ENCODE results near the gene HDAC4.

Gene HDAC4

GRCh38 chr2:239348563-239349452, 52.0 kb downstream of the HDAC4 start:
- DNase-seq (ENCODE audit: low read depth): no peak

- no peak for DNase-seq (ENCODE audit: low read depth)
Measured at GRCh38 chr2:239346676-239347075, 54.1 kb downstream of the HDAC4 start.

- DNase-seq (ENCODE audit: low read depth): no peak
Measured at GRCh38 chr2:239345251-239345650, 55.6 kb downstream of the HDAC4 start.

- DNase-seq (ENCODE audit: low read depth): no peak
Measured at GRCh38 chr2:239344857-239345216, 56.0 kb downstream of the HDAC4 start.

- no peak for DNase-seq (ENCODE audit: low read depth)
Measured at GRCh38 chr2:239343946-239344856, 56.6 kb downstream of the HDAC4 start.

GRCh38 chr2:239343460-239343859, 57.4 kb downstream of the HDAC4 start:
- DNase-seq (ENCODE audit: low read depth): no peak

GRCh38 chr2:239341840-239342239, 59.0 kb downstream of the HDAC4 start:
- DNase-seq (ENCODE audit: low read depth): no peak

- DNase-seq (ENCODE audit: low read depth): no peak
Measured at GRCh38 chr2:239341146-239341732, 59.6 kb downstream of the HDAC4 start.

- no peak for DNase-seq (ENCODE audit: low read depth)
Measured at GRCh38 chr2:239339726-239340601, 60.9 kb downstream of the HDAC4 start.

GRCh38 chr2:239339241-239339640, 61.6 kb downstream of the HDAC4 start:
- no peak for DNase-seq (ENCODE audit: low read depth)

- DNase-seq (ENCODE audit: low read depth): no peak
Measured at GRCh38 chr2:239337877-239338484, 62.8 kb downstream of the HDAC4 start.

GRCh38 chr2:239337122-239337876, 63.5 kb downstream of the HDAC4 start:
- no peak for DNase-seq (ENCODE audit: low read depth)

GRCh38 chr2:239331560-239331959, 69.3 kb downstream of the HDAC4 start:
- DNase-seq (ENCODE audit: low read depth): no peak

GRCh38 chr2:239330836-239331235, 70.0 kb downstream of the HDAC4 start:
- no peak for DNase-seq (ENCODE audit: low read depth)

- DNase-seq (ENCODE audit: low read depth): no peak
Measured at GRCh38 chr2:239329972-239330572, 70.7 kb downstream of the HDAC4 start.

- no peak for DNase-seq (ENCODE audit: low read depth)
Measured at GRCh38 chr2:239329284-239329971, 71.4 kb downstream of the HDAC4 start.

- DNase-seq (ENCODE audit: low read depth): no peak
Measured at GRCh38 chr2:239328351-239329191, 72.2 kb downstream of the HDAC4 start.
